Prostate gland (tissue), 2 donors: ENCODE data around the gene LRSAM1.

Experiments used
- CTCF ChIP-seq, 4 experiments: fragments of 200-600 bp in 2 of 4; fragments of 450-650 bp in 2 of 4; sonication (generic) in 2 of 4; IDR thresholded peaks; 1 replicate in 3 of 4; 2 replicates in 1 of 4; pipeline ENCODE4 v1.5.1; 2016 to 2019; ENCODE audit warnings: antibody characterized with exemption in 4 of 4, mild to moderate bottlenecking in 2 of 4, moderate library complexity in 2 of 4
- POLR2A ChIP-seq: fragments of 450-650 bp; IDR thresholded peaks from one replicate; pipeline ENCODE4 v1.6.1; 2016; ENCODE audit warnings: antibody characterized with exemption, mild to moderate bottlenecking
- POLR2AphosphoS5 ChIP-seq: sonication (generic); formaldehyde crosslinking; IDR thresholded peaks from one replicate; pipeline ENCODE4 v1.6.1; 2017; ENCODE audit warnings: antibody characterized with exemption

GRCh38 chr9:127522727-127523126 lies 71.4 kb downstream of the LRSAM1 start:
- TF ChIP-seq POLR2A (no peak), CTCF (IDR thresholded peaks at IDR 0.05) (no peak), POLR2AphosphoS5 (no peak)
